GM13977 (cell line): ENCODE data around the gene VLDLR.

Experiments used
- DNase-seq: peaks from one replicate; pipeline ENCODE4 v3.0.0; 2012; ENCODE audit warnings: low spot score
- CTCF ChIP-seq: IDR thresholded peaks from 2 replicates; pipeline ENCODE4 v1.5.1; 2012; ENCODE audit warnings: mild to moderate bottlenecking, control low read depth; ENCODE audit not compliant: insufficient read depth; ENCODE audit errors: extremely low read depth, missing control alignments
- in situ Hi-C: fragments of 300-500 bp; cut with MboI; formaldehyde crosslinking; loops from one replicate; pipeline ENCODE4 v1.12.0; 2022; ENCODE audit warnings: low sequenced_read_pairs, low pct_unique_long_range_greater_than_20kb, mixed read lengths, inconsistent platforms; ENCODE audit not compliant: unreplicated experiment

VLDLR gene

GRCh38 chr9:2603621-2604020 is 18.0 kb upstream of the VLDLR start:
- no peak for DNase-seq

DNA sequence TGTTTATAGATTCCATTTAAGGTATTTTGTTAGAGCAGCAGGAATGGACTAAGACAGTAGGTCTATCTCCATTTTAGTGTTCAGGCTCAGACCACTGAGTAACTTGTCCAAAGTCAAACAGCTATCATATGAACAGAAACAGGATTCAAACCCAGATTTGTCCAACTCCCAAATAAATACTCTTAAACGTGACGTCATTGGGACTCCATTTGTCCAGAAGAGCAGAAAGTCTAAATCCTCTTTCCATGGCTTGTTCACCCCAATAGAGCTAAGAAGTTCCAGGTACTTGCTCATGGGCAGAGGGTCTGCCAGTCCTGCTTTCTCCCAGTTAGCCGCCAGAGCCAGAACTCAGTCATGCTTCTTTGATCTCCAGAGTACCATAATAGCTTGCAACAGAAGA is 16.3 kb upstream of the VLDLR start:
- in situ Hi-C loops, result no loop called here
- TF ChIP-seq CTCF, result no peak
- DNase-seq, result no peak

More at GRCh38 chr9:2603621-2604020, 18.0 kb upstream of the VLDLR start:
- in situ Hi-C loops, result no loop called here
- TF ChIP-seq CTCF, result no peak

GRCh38 chr9:2608276-2608675 is 13.3 kb upstream of the VLDLR start:
- no peak for DNase-seq
- in situ Hi-C loops, result no loop called here
- TF ChIP-seq CTCF, result no peak

GRCh38 chr9:2610985-2611384 is 10.6 kb upstream of the VLDLR start:
- in situ Hi-C loops, result no loop called here
- DNase-seq, result no peak

DNA sequence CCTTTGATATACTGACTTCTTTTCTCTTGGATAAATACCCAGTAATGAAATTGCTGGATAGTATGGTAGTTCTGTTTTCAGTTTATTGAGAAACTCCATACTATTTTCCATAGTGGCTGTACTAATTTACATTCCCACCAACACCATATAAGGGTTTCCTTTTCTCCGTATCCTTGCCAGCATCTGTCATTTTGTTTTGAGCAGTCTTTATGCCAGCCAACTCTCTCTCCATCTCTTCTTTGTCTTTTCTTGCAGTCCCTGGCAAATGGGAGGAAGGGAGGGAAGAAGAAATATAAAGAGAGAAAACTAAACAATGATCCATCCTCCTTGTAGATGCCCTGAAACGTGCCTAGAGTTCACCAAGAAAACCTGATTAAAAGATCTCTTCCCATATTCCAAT is 9.6 kb upstream of the VLDLR start:
- in situ Hi-C loops, result no loop called here

More at GRCh38 chr9:2610985-2611384, 10.6 kb upstream of the VLDLR start:
- TF ChIP-seq CTCF, result no peak

GRCh38 chr9:2613730-2614271 is 7.8 kb upstream of the VLDLR start:
- TF ChIP-seq CTCF, result no peak
- in situ Hi-C loops, result no loop called here
- DNase-seq, result no peak

More for the DNA sequence above, 9.6 kb upstream of the VLDLR start:
- DNase-seq, result no peak
- no peak for TF ChIP-seq CTCF

DNA sequence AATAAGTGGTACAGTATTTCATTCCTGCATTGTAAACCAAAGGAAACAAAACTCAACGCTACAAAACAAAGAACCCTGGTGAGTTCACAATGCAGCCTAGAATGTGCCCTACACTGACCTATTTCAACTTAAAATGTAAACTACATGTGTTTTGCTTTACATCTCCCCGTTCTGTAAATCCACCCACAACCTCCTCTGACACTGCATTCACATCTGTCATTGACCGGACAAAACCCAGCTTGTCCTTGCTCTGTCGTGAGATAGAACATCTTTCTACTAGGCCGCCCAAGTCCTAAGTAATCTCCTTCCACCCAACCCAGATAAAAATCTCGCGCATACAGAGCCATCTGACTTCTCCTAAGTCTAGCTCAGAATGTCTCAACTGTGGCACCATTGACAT is 6.1 kb upstream of the VLDLR start:
- no peak for TF ChIP-seq CTCF
- in situ Hi-C loops, result no loop called here
- no peak for DNase-seq
